Lower lobe of right lung (tissue), 2 donors: ENCODE measurements around the gene FSHR. TPM values are rescaled to one million over a fixed set of nuclear protein-coding genes. Genes with fewer than 3 reads are reported as not detected.

Source experiments
- ATAC-seq, 2 donors: fragments of 200-7000 bp; cut with Tn5 transposase; one replicate each; pipeline ENCODE4 v1.9.1; 2020 to 2022; ENCODE audit warnings: mild to moderate bottlenecking in 2 of 2, moderate library complexity in 2 of 2
- DNase-seq: peaks from one replicate; pipeline ENCODE4 v3.0.0-alpha.2; 2020
- H3K27ac ChIP-seq: fragments of 200-600 bp; one replicate; pipeline ENCODE4 v1.8.0; 2022
- H3K27me3 ChIP-seq: fragments of 200-600 bp; one replicate; pipeline ENCODE4 v1.8.0; 2022; ENCODE audit warnings: low read depth
- H3K36me3 ChIP-seq: fragments of 200-600 bp; one replicate; pipeline ENCODE4 v1.8.0; 2022; ENCODE audit warnings: mild to moderate bottlenecking
- H3K4me1 ChIP-seq: fragments of 200-600 bp; one replicate; pipeline ENCODE4 v1.8.0; 2022
- H3K4me3 ChIP-seq: fragments of 200-600 bp; one replicate; pipeline ENCODE4 v1.8.0; 2022; ENCODE audit warnings: mild to moderate bottlenecking
- H3K9me3 ChIP-seq: fragments of 200-600 bp; one replicate; pipeline ENCODE4 v1.8.0; 2022
- intact Hi-C: fragments of 100-400 bp; cut with DNase I; formaldehyde crosslinking; loops from one replicate; pipeline ENCODE4 v1.11.0; 2022
- total RNA-seq: library from RNA; stranded (reverse); fragmentation: NEBNext Ultra II Directional; extraction: Animal tissue kit (Norgen Biotek cat#: 25700); gene quantifications from one replicate; pipeline ENCODE4 v1.2.1, GENCODE V29; 2021
- TF ChIP-seq, protein P1 (sequence below): fragments of 200-600 bp; IDR thresholded peaks from one replicate; pipeline ENCODE4 v1.8.0; 2022; ENCODE audit warnings: antibody characterized with exemption, mild to moderate bottlenecking
- donor health status: DM: no; HTN: yes; CAD: no; lungs with severe emphysema.

FSHR gene
- total RNA-seq, 1 donor from 2014 or later = not detected

DNA sequence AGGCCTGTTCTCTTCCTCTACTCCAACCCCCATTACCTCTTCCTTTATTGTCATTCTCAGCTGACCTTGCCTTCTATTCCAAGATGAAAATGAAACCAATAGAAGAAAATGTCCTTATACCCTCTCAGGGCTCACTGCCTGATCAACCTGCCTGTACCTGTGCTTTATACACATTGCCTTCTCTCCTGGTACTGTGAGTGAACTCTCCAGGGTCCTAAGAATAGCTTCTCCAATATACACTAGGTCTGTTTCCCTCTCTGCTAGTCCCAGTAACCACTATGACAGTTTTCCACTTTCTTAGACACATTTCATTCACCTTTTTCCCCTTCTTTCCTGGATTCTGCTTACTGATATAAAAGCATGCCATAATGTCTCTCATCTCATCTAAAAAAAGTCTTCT, 85.7 kb downstream of the FSHR start:
- intact Hi-C loops = no loop called here
- Histone ChIP-seq H3K9me3 (peaks cover 2% of the 10 kb centered on the region), H3K27me3 (no peaks in the 10 kb centered on the region), H3K36me3 (no peaks in the 10 kb centered on the region), H3K27ac (no peak overlapping the region), H3K4me1 (no peaks in the 10 kb centered on the region), H3K4me3 (no peak overlapping the region)
- DNase-seq (no peak), ATAC-seq (no peak)
- TF ChIP-seq, protein P1, sequence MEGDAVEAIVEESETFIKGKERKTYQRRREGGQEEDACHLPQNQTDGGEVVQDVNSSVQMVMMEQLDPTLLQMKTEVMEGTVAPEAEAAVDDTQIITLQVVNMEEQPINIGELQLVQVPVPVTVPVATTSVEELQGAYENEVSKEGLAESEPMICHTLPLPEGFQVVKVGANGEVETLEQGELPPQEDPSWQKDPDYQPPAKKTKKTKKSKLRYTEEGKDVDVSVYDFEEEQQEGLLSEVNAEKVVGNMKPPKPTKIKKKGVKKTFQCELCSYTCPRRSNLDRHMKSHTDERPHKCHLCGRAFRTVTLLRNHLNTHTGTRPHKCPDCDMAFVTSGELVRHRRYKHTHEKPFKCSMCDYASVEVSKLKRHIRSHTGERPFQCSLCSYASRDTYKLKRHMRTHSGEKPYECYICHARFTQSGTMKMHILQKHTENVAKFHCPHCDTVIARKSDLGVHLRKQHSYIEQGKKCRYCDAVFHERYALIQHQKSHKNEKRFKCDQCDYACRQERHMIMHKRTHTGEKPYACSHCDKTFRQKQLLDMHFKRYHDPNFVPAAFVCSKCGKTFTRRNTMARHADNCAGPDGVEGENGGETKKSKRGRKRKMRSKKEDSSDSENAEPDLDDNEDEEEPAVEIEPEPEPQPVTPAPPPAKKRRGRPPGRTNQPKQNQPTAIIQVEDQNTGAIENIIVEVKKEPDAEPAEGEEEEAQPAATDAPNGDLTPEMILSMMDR = no peak

GRCh38 chr2:49067971-49068370, 86.3 kb downstream of the FSHR start:
- no peak overlapping the region for H3K27ac ChIP-seq
- DNase-seq (no peak), ATAC-seq (no peak)
- no peaks in the 10 kb centered on the region for H3K27me3 ChIP-seq
- intact Hi-C loops = no loop called here
- H3K4me3 ChIP-seq = no peak overlapping the region
- H3K9me3 ChIP-seq = no peaks in the 10 kb centered on the region
- H3K4me1 ChIP-seq = no peaks in the 10 kb centered on the region
- TF ChIP-seq, protein P1 = no peak
- no peaks in the 10 kb centered on the region for H3K36me3 ChIP-seq

DNA sequence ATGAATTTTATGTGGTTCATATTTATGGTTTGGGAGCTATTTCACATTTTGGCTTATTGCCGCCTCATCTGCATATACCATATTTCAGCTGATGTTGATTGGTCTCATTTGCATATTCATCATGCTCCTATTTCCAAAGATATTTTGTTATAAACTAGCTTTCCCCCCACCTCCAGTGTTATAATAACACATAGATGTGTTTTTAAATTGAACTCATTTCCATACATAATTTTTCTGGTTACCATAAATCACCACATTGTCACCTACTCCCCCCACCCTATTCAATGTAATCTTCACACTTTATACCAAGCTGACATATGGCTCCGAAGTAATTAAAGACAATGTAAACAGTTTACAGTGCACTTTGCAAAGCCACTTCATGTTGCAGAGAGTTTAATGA, 101.2 kb downstream of the FSHR start:
- ATAC-seq = no peak
- intact Hi-C loops = no loop called here
- Histone ChIP-seq H3K9me3 (peaks cover 9% of the 10 kb centered on the region), H3K4me1 (no peaks in the 10 kb centered on the region), H3K27me3 (no peaks in the 10 kb centered on the region), H3K4me3 (no peak overlapping the region), H3K36me3 (no peaks in the 10 kb centered on the region), H3K27ac (no peak overlapping the region)
- TF ChIP-seq, protein P1 = no peak
- no peak for DNase-seq

GRCh38 chr2:49050265-49050664, 104.0 kb downstream of the FSHR start:
- no peaks in the 10 kb centered on the region for H3K36me3 ChIP-seq
- H3K4me3 ChIP-seq = no peak overlapping the region
- H3K9me3 ChIP-seq = no peaks in the 10 kb centered on the region
- H3K4me1 ChIP-seq = no peaks in the 10 kb centered on the region
- H3K27ac ChIP-seq = no peak overlapping the region
- intact Hi-C loops = no loop called here
- DNase-seq = no peak
- TF ChIP-seq, protein P1 = no peak
- ATAC-seq = no peak
- no peaks in the 10 kb centered on the region for H3K27me3 ChIP-seq

- intact Hi-C loops = no loop called here
- H3K27me3 ChIP-seq = no peaks in the 10 kb centered on the region
- ATAC-seq = no peak
- DNase-seq = no peak
- H3K4me3 ChIP-seq = no peak overlapping the region
- TF ChIP-seq, protein P1 = no peak
- no peak overlapping the region for H3K27ac ChIP-seq
- no peaks in the 10 kb centered on the region for H3K9me3 ChIP-seq
- no peaks in the 10 kb centered on the region for H3K4me1 ChIP-seq
- no peaks in the 10 kb centered on the region for H3K36me3 ChIP-seq
Measured at GRCh38 chr2:49049161-49049560, 105.2 kb downstream of the FSHR start.

- no peaks in the 10 kb centered on the region for H3K36me3 ChIP-seq
- H3K9me3 ChIP-seq = no peaks in the 10 kb centered on the region
- TF ChIP-seq, protein P1 = no peak
- ATAC-seq = no peak
- no peak overlapping the region for H3K27ac ChIP-seq
- intact Hi-C loops = no loop called here
- H3K27me3 ChIP-seq = no peaks in the 10 kb centered on the region
- no peak for DNase-seq
- no peaks in the 10 kb centered on the region for H3K4me1 ChIP-seq
- no peak overlapping the region for H3K4me3 ChIP-seq
Measured at GRCh38 chr2:49045083-49045482, 109.2 kb downstream of the FSHR start.
